Stimulated activated CD4-positive, alpha-beta T cell treated with anti-CD3 and anti-CD28 coated beads, Interleukin-2, amount 100 ng/mL, for 4 hours (primary cell): ENCODE data around the gene ADAMTS12.

ENCODE experiments used
- DNase-seq: peaks from one replicate; pipeline ENCODE4 v3.0.0-alpha.2; 2020; ENCODE audit warnings: low read depth

The ADAMTS12 gene

DNA sequence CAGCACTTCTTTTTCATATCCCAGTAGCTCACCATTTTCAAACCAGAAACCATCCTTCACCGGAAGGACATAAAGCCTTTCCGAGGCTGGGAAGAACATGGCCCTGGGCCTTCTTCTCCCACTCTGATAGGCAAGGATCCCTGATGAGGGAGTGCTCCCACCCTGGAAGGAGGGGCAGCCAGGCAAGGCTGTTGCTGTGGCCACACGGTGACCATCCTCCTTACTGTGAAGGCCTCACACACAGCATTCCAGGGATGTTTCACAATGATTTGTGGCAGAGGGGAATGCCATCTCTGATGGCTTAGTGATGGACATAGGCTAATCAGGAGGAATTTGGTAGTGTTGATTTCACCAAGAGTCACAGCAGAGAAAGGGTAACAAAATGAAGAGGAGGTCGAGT is 130.7 kb downstream of the ADAMTS12 start:
- DNase-seq, result no peak

DNA sequence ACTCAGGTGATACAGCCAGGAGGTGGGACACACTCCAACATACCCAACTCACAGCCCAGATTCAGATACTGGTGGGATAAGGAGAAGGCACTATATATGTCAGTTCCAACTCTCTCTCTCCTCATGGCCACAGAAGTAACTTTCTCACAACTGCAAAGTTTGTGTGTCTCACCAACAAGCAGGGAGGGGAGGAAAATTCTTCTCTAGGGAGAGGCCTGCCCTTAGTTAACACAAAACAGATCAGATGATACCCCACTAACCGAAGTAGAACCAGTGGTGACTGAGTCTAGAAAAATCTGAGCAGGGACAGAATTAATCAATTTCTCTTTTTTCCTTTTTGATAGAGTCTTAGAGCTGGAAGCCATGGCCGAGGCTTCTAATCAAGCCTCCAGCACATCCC is 133.1 kb downstream of the ADAMTS12 start:
- no peak for DNase-seq

DNA sequence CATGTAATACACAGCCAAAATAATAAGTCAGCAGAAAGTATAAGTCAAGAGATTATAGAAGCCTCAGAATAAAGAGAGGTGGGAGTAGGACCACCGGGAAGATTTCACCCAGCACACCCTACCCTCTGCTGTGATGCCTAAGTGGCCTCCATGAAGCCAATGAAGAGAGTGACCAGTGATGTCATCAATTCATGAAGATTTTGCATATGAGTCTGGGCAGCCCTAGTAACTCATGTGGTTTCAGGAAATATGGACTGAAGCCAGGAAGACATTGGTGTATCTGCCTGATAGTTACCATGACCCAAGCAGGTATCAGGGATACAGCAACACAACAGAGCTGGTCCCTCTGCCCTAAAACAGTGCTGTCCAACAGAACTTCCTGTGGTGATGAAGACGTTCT is 135.3 kb downstream of the ADAMTS12 start:
- no peak for DNase-seq

DNA sequence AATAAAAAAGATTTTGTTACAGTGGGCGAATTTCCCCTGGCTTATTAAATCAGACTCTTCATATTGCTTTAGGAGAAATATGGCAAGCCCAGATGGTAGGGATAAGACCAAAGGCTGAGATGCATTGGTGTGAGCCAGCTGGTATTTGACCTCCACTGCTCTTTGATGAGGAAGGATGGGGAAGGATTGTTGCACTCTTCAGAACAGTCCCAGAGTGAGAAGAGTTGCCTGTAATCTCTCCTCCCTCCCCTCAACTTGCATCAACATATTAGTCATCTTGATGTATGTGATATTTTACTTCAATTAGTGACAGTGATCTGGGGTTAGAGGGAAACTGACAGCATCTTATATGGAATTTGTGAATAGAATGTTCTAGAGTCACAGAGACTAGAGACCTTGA is 136.6 kb downstream of the ADAMTS12 start:
- no peak for DNase-seq

DNA sequence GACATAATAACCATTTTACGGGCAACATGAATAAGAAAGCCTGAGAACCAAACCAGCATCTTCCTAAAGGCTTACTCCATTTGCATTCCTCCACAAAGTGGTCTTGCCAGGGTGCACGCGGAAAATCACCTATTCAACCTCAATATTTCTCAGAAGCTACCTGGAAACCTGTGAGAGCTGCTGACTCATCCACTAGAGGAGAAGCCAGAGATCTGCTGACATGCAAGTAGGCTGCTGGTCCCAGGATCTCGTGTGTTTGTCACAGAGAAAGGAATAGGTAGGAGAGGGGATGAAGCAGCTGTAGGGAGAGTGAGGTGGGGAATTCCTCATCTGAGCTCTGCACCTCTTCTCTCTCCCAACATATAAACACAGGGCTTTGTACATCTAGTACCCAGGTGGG is 138.1 kb downstream of the ADAMTS12 start:
- DNase-seq, result no peak

DNA sequence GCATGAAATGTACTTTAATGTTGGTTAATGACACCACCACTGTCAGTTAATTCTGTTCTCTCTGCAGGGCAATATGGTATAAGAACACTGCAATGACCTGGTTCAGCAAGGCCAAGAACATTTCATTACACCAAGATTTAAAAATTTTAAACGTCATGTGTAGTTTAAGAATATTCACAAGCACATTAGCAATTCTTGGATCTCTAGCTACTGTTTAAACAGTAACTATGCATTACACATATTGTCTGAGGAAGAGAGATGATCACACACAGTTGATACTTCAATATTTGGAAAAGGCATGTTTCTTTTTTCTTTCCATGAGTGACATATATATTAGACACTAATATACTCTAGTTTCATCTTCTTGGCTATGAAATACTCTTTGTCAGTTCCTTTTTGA is 143.0 kb downstream of the ADAMTS12 start:
- no peak for DNase-seq

DNA sequence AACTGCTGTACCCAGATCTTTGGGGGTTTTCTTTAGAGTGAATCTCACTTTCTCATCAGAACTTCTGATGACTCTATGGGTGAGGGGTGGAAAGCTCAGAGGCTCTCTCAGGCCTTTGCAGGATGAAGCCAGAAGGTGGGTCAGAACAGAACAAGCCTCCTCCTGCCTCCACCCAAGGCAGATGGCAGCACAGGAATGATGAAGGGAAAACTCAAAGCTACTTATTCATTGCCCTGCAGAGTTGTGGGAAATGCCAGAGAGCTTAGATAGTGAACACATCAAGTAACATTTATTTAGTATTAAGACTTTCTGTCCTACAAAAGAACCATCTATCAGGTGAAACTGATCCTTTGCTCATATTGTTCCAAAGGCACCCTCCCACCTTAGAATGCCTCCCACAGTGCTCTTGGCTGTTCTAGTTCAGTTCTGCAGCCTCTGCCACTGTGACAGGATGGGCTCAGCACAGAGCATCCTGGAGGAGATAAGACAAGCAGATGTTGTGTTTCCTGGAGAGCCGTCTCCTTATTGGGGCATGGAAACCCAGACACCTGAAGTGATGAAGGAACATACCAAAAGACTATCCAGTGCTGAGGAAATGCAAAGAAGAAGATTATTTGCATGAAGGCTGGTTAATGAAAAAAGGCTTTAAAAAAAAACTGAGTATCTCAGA is 146.6 kb downstream of the ADAMTS12 start:
- DNase-seq, result no peak

DNA sequence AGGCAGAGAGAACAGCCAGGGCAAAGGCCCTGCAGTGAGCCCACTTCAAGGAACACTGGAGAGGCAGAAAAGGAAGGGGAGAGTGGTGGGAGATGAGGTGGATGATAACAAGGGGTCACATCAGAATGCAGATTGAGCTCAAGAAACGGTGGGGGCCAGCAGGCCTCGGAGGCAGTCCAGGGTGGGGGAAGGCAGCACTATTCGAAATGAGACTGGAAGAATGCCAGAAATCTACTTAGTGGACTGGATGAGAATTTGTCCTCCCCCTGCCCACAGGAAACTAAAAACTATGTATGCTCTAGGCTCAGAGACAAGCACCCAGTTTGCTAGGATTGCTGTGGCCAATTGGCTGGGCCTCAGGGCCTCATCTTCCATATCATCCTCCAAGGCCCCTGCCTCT is 148.7 kb downstream of the ADAMTS12 start:
- no peak for DNase-seq

DNA sequence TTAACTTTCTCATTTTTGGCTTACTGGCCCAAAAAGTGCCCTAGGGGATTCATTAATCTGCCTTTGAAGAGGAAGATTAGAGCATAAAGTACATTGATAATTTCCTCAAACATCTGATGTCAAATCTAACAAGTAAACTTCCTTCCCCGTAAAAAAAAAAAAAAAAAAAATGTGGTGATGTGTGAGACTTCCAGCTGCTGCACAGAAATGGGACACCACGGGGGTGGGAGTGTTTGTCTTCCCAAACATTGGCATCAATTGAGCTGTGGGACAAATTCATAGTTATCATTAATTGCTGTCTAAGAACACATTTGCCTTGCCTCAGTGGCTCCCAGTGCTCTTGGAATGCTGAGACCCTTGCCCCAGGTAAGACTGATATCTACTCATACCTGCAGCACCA is 149.6 kb downstream of the ADAMTS12 start:
- no peak for DNase-seq

DNA sequence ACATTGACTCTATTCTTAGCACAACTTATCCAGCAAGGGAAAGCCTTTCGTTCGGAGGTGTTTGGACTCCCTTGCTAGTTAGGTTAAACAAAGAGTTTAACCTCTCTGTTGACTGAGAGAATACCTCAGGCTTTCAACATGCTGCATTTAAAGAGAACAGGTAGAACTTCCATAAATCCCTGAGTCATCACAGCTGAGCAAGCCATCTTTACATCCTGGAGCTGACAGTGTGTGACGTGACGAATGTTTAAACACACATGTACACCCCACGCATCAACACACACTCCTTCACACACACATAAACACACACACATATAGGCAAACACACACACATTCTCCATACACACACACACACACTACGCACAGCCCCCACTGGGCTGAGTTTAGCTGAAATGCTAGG is 152.8 kb downstream of the ADAMTS12 start:
- no peak for DNase-seq

DNA sequence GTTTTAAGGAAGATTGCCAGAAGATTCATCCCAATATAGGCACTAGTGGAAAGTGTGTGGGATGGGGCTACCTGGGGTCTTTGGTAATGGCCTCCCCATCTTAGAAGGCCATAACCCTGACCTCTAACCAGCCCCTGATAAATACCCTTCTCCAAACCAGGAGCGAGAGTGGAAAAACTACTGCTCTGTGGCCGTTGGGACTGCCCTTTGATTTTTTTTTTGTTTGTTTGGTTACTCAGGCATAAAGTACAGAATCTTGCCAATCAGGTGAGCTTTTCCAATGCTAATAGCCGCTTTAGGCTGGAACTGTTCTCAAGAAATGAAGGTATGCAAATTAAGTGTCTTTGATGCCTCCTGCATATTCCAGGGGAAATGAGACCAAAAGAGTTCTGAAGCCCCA is 153.7 kb downstream of the ADAMTS12 start:
- DNase-seq, result no peak

DNA sequence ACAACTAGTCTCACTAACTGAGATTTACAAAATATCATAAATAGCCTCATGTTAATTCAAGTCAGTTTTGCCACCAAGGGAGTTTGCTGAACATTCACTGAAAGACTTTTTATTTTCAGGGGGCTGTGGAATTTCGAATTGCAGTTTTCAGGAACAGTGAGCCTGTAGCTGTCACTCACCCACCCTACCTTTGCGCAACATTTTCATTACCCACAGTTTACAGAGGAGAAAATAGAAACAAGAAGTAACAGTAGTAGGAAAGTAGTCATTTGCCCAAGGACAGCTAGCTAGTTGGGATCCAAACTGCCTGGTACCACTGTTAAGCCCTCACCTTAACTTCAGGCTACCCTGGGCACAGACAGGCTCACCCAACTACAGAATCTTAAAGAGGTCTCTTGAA is 154.1 kb downstream of the ADAMTS12 start:
- no peak for DNase-seq

DNA sequence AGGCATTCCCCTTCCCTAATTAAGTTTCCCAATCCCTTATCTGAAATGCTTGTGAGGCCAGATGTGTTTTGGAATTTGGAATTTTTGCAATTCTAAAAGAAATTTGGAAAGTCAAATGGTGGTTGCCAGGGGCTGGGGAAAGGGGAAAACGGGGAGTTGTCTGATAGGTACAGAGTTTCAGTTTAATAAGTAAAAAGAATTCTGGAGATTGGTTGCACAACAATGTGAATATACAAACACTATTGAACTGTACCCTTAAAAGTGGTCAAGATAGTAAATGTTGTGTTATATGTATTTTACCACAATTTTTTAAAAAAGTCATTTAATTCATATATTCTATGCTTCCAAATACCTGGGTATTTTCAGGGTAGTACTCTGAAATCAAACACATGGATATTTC is 154.5 kb downstream of the ADAMTS12 start:
- no peak for DNase-seq

DNA sequence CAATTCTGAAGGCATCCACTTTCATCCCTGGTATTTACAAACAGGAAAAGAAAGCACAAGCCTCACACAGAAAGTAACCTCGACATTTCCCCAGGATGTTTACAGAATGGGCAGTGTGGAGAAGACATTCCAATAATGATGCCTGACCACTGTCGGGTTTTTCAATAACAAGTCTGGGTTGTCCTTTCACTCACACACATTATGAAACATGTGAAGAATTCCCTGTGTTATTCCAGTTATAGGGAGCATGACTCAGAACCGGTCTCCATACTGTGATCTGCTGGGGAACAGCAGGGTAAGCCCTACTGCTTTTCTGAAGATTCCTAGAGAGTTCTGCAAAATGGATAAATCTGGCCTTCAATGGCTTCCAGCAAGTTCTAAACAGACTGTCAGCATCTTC is 155.3 kb downstream of the ADAMTS12 start:
- DNase-seq, result no peak

DNA sequence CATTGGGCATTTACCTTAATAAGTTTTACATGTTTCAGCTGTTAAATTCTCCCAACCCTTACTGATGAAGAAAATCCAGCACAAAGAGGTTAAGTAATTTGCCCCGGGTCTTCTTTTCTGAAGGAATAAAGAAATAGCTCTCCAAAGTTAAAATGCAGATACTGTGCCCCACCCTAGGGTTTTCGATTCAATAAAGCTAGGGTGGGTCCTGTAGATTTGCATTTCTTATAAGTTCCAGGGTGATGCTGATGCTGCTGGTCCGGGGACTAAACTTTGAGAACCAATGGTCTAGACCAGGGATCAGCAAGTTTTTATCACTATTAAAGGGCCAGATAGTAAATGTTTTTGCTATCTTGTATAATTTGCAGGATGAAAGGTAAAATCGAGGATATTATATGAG is 156.7 kb downstream of the ADAMTS12 start:
- no peak for DNase-seq

DNA sequence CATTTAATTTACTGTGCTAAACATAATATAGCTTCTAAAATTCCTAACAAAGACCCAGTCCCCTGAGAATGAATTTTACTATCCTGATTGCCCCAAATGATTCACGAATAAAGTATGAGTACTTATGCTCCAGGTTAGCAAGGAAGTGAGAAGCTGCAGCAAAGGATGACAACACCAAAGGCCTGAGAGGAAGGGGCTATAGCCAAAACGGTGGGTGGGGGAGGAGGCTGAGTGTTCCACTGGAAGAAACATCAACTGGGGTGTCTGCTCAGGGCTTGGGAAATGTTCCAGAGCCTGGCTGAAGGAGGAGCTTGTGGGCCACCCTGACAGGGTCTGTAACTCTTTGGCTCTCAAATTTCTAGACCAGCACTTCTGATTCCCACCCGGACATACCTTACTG is 157.3 kb downstream of the ADAMTS12 start:
- no peak for DNase-seq

DNA sequence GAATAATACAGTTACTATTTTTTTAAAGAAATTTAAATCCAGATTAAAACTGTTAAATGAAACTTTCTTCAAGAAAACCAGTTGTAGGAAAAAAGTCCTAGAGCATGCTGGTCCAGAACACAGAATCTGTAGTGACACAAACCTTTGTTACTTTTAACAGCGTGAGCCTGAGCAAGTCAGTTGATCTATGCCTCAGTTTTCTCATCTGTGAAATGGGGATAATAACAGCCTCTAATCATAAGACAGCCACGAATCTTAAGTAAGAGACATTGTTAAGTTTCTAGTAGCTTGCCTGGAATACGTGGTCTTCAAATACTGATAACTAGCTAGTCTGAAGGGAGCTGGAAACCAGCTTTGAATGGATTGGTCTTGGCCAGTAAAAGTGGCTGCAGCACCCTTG is 158.6 kb downstream of the ADAMTS12 start:
- DNase-seq, result no peak

DNA sequence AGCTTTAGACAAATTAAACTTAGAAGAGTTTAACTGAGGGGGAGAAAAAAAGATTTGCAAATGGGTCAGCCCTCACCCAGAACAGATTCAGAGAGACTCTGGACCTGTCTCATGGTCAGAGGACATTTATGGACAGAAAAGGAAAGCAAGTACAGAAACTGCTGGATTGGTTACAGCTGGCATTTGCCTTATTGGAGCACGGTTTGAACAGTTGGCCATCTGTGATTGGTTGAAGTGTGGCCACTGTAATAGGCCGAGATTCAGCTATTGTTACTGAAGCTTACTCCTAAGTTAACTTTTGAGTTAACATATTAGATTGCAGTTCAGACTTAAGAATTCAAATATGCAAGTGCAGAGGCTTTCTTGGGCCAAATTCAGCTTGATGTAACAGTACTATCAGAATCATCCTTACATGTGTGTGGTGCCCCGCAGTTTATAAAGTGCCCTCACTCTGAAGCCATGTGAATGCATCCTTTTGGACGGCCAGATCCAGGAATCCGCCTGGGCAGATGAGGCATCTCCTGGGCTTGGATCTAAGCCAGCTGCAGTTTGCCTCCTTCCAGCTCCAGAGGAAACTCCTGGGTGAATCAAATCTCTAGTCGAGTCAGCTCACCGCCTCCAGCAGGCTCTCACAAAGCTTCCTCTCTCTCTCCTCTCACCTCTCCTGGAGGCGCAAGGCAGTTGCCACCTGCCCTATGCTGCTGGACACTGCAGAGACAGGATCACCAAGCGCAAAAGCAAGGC is 165.2 kb downstream of the ADAMTS12 start:
- DNase-seq, result no peak

DNA sequence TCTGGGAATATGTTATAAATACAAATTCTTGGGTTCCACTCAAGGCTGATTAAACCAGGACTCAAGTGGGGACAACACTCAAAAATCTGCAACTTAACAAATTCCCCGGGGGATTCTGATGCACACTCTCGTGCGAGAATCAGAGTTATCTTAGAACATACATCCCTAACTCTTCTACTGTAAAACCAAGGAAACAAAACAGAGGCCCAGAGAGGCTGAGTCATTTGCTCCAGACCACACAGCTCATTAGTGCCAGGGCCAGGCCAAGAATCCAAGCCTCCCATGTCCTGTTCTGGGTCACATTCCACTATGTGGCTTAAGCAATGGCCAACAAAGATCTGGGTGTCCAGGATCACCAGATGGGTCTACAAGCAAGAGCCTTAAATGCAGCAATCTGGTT is 166.0 kb downstream of the ADAMTS12 start:
- no peak for DNase-seq

DNA sequence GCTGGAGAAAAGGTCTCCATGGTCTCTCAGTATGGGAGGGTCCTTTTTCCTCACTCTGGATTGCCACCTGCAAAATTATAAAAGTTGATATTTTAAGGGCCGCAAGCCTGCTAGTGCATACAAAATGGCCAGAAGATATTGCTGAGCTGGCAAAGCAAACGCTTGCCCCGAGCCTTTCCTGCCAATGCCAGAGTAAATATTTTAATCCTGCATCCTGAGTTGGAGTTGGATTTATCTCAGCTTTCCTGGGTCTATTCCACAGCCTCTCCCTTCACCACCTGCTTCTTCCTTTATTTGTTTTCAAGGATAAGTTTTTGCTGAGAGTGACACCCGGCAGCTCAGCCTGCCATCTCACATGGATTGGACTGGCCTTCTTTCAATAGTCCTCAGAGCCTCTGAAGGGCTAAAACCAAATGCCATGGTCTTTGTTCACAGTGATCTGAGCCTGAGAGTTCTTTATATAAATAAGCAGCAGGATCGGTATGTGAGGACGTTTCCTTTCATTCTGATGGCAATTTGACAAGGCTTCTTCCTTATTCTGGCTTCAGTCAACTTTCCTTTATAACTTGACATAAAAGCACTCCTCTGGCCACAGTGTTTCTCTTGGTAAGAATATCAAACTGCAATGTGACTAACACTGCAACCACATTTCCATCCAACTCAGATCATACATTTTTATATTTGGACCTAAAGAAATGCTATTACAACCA is 170.1 kb downstream of the ADAMTS12 start:
- no peak for DNase-seq

DNA sequence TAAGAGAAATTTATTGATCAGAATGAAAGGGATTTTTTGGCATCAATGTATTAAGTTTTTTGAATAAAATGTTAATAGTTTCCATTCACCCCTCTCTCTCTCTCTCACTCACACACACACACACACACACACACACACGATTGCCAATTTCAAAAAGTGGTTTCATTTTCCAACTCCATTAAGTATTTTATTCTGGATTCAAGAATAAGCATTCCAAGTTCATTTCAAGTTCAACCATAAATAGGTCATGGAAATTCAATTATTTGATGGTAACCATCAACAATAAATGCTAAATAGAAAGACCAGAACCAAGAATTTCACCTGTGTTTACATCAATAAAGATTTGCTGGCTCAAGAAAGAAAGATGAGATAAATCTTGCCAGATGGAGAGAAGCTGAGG is 171.6 kb downstream of the ADAMTS12 start:
- DNase-seq, result no peak

DNA sequence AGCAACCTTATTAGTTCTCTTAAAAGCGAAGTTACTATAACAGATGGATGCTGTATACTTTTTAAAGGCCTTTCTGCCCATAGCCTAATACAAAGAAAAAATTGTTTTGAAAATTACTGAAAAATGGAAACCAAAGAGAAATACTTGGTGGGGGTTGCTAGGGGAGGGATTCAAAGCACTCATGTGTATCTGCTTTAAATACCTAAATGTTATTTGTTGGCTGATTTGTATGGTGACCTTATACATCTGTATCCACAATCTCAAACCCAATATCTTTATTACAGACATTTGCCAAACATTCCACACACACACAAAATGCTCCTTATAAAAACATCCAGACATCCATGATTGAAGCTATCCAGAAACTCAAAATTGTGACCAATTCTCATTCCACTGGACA is 172.0 kb downstream of the ADAMTS12 start:
- no peak for DNase-seq

DNA sequence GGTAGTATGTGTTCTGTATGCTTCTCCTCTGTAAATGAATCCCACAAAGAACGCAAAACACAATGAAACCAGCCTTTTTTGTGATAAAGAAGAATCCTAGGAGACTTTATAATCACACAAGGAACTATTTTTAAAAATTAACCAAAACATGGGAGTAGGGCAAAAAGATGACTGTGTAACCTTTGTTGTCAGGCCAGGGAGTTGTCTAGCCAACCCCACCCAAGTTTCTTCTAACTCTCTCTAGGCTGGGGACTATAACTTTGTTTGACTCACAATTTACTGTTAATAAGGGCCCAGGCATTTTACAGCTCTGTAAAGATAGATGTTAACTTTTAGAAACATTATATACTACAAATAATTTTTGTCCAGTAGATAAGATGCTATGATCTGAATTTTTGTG is 176.1 kb downstream of the ADAMTS12 start:
- no peak for DNase-seq
